ENCODE results near the gene TBC1D1.
"Not testable (repeated sequence)": the region's sequence is repeated elsewhere in the genome, so short reads cannot be mapped to it uniquely, and the experiment has no call there.

TBC1D1 gene

GRCh38 chr4:38020386-38020785 lies 129.5 kb downstream of the TBC1D1 start:
- Histone ChIP-seq H3K79me2 (ENCODE audit: low read length) (no peaks in the 10 kb centered on the region), H3K36me3 (replicated peaks; ENCODE audit: insufficient read depth, low read length) (no peaks in the 10 kb centered on the region)

GRCh38 chr4:38020961-38021360 lies 130.1 kb downstream of the TBC1D1 start:
- not testable (repeated sequence) for H3F3A ChIP-seq (ENCODE audit: insufficient read depth, low read length); H3K9ac ChIP-seq (ENCODE audit: low read length); DNase-seq; H3K4me2 ChIP-seq (ENCODE audit: low read depth, low read length); H3K9me2 ChIP-seq (replicated peaks; ENCODE audit: insufficient read depth, low read length); H3K79me2 ChIP-seq (ENCODE audit: low read length); H3K27ac ChIP-seq (ENCODE audit: low read length); H4K20me1 ChIP-seq (ENCODE audit: insufficient read depth, low read length); H3K4me1 ChIP-seq (ENCODE audit: low read length); H3K9me3 ChIP-seq (replicated peaks; ENCODE audit: insufficient read depth, low read length); H3K4me3 ChIP-seq (ENCODE audit: low read length); H2AFZ ChIP-seq (ENCODE audit: low read length); H3K36me3 ChIP-seq (replicated peaks; ENCODE audit: insufficient read depth, low read length); H3K27me3 ChIP-seq (replicated peaks; ENCODE audit: insufficient read depth, low read length)

More at GRCh38 chr4:38020386-38020785, 129.5 kb downstream of the TBC1D1 start:
- Histone ChIP-seq H3K4me1 (ENCODE audit: low read length) (peaks cover 7% of the 10 kb centered on the region; the same call in 1 of the 2 replicates), H3K27me3 (replicated peaks; ENCODE audit: insufficient read depth, low read length) (no peaks in the 10 kb centered on the region), H3K9me3 (replicated peaks; ENCODE audit: insufficient read depth, low read length) (no peaks in the 10 kb centered on the region), H3K27ac (ENCODE audit: low read length) (no peak overlapping the region), H3K4me2 (ENCODE audit: low read depth, low read length) (no peak overlapping the region), H4K20me1 (ENCODE audit: insufficient read depth, low read length) (no peaks in the 10 kb centered on the region), H3K9me2 (replicated peaks; ENCODE audit: insufficient read depth, low read length) (no peaks in the 10 kb centered on the region), H3K9ac (ENCODE audit: low read length) (no peak overlapping the region), H2AFZ (ENCODE audit: low read length) (no peak overlapping the region), H3K4me3 (ENCODE audit: low read length) (no peak overlapping the region), H3F3A (ENCODE audit: insufficient read depth, low read length) (no peaks in the 10 kb centered on the region)
- DNase-seq, result no peak
- TF ChIP-seq CTCF (IDR thresholded peaks at IDR 0.05; ENCODE audit: low read length), result no peak
- no peak for TF ChIP-seq EZH2phosphoT487 (IDR thresholded peaks at IDR 0.05; ENCODE audit: low read length)
- TF ChIP-seq EZH2 (optimal IDR thresholded peaks at IDR 0.05; ENCODE audit: low read depth, low read length), result no peak

- Histone ChIP-seq H2AFZ (ENCODE audit: low read length) (no peak overlapping the region), H3K9me3 (replicated peaks; ENCODE audit: insufficient read depth, low read length) (no peaks in the 10 kb centered on the region), H3K79me2 (ENCODE audit: low read length) (no peaks in the 10 kb centered on the region), H3K4me2 (ENCODE audit: low read depth, low read length) (no peak overlapping the region), H3K9ac (ENCODE audit: low read length) (no peak overlapping the region), H3K4me3 (ENCODE audit: low read length) (no peak overlapping the region), H4K20me1 (ENCODE audit: insufficient read depth, low read length) (no peaks in the 10 kb centered on the region), H3K4me1 (ENCODE audit: low read length) (peaks cover 7% of the 10 kb centered on the region; the same call in 1 of the 2 replicates), H3K27ac (ENCODE audit: low read length) (no peak overlapping the region), H3F3A (ENCODE audit: insufficient read depth, low read length) (no peaks in the 10 kb centered on the region), H3K36me3 (replicated peaks; ENCODE audit: insufficient read depth, low read length) (no peaks in the 10 kb centered on the region), H3K9me2 (replicated peaks; ENCODE audit: insufficient read depth, low read length) (no peaks in the 10 kb centered on the region), H3K27me3 (replicated peaks; ENCODE audit: insufficient read depth, low read length) (no peaks in the 10 kb centered on the region)
- TF ChIP-seq EZH2phosphoT487 (IDR thresholded peaks at IDR 0.05; ENCODE audit: low read length), result no peak
- no peak for TF ChIP-seq CTCF (IDR thresholded peaks at IDR 0.05; ENCODE audit: low read length)
- TF ChIP-seq EZH2 (optimal IDR thresholded peaks at IDR 0.05; ENCODE audit: low read depth, low read length), result no peak
- no peak for DNase-seq
Measured at GRCh38 chr4:38021751-38022150, 130.9 kb downstream of the TBC1D1 start.

GRCh38 chr4:38023347-38024205 lies 132.7 kb downstream of the TBC1D1 start:
- DNase-seq, result no peak
- no peaks in the 10 kb centered on the region for H3F3A ChIP-seq (ENCODE audit: insufficient read depth, low read length)
- H2AFZ ChIP-seq (ENCODE audit: low read length), result no peak overlapping the region
- H3K4me3 ChIP-seq (ENCODE audit: low read length), result no peak overlapping the region
- H4K20me1 ChIP-seq (ENCODE audit: insufficient read depth, low read length), result no peaks in the 10 kb centered on the region
- TF ChIP-seq EZH2 (optimal IDR thresholded peaks at IDR 0.05; ENCODE audit: low read depth, low read length) (no peak), EZH2phosphoT487 (IDR thresholded peaks at IDR 0.05; ENCODE audit: low read length) (no peak), CTCF (IDR thresholded peaks at IDR 0.05; ENCODE audit: low read length) (no peak)
- H3K4me2 ChIP-seq (ENCODE audit: low read depth, low read length), result no peak overlapping the region
- H3K27me3 ChIP-seq (replicated peaks; ENCODE audit: insufficient read depth, low read length), result no peaks in the 10 kb centered on the region
- H3K79me2 ChIP-seq (ENCODE audit: low read length), result no peaks in the 10 kb centered on the region
- H3K36me3 ChIP-seq (replicated peaks; ENCODE audit: insufficient read depth, low read length), result no peaks in the 10 kb centered on the region
- H3K27ac ChIP-seq (ENCODE audit: low read length), result no peak overlapping the region
- H3K9ac ChIP-seq (ENCODE audit: low read length), result no peak overlapping the region
- H3K4me1 ChIP-seq (ENCODE audit: low read length), result peaks cover 7% of the 10 kb centered on the region; the same call in 1 of the 2 replicates
- no peaks in the 10 kb centered on the region for H3K9me2 ChIP-seq (replicated peaks; ENCODE audit: insufficient read depth, low read length)
- H3K9me3 ChIP-seq (replicated peaks; ENCODE audit: insufficient read depth, low read length), result no peaks in the 10 kb centered on the region

All from MM.1S (cell line).